ENCODE measurements around the gene RAI14. TPM values are rescaled to one million over a fixed set of nuclear protein-coding genes. Genes with fewer than 3 reads are reported as not detected.
"Not testable (repeated sequence)": the region's sequence is repeated elsewhere in the genome, so short reads cannot be mapped to it uniquely, and the experiment has no call there.

RAI14 gene
- total RNA-seq, 1 donor from 2014 or later: 11.5 TPM

- H3K36me3 ChIP-seq (ENCODE audit: control insufficient read depth in 3 of 3, insufficient read depth in 3 of 3, low read length in 3 of 3): no peaks in the 10 kb centered on the region
Measured at GRCh38 chr5:34719029-34719428, 62.9 kb downstream of the RAI14 start.

GRCh38 chr5:34721327-34721726 is 65.2 kb downstream of the RAI14 start:
- no peak overlapping the region for H3K9ac ChIP-seq (ENCODE audit: low read depth in 1 of 3, low read length in 3 of 3)
- no peaks in the 10 kb centered on the region for H3K9me3 ChIP-seq (ENCODE audit: control insufficient read depth in 3 of 3, low read length in 3 of 3)
- H3K4me3 ChIP-seq (ENCODE audit: low read length in 3 of 3): no peak overlapping the region
- H3K27ac ChIP-seq (ENCODE audit: low read depth, low read length): no peak overlapping the region
- no peaks in the 10 kb centered on the region for H3K27me3 ChIP-seq (ENCODE audit: control insufficient read depth in 3 of 3, insufficient read depth in 3 of 3, low read length in 3 of 3)
- H3K36me3 ChIP-seq (ENCODE audit: control insufficient read depth in 3 of 3, insufficient read depth in 3 of 3, low read length in 3 of 3): no peaks in the 10 kb centered on the region
- peaks cover 0 to 7% (median 0%) of the 10 kb centered on the region in 3 donors for H3K4me1 ChIP-seq (ENCODE audit: control insufficient read depth in 3 of 3, insufficient read depth in 3 of 3, low read length in 3 of 3)

More at GRCh38 chr5:34719029-34719428, 62.9 kb downstream of the RAI14 start:
- Histone ChIP-seq H3K4me1 (ENCODE audit: control insufficient read depth in 3 of 3, insufficient read depth in 3 of 3, low read length in 3 of 3) (peaks cover 0 to 7% (median 0%) of the 10 kb centered on the region in 3 donors), H3K9ac (ENCODE audit: low read depth in 1 of 3, low read length in 3 of 3) (no peak overlapping the region), H3K27me3 (ENCODE audit: control insufficient read depth in 3 of 3, insufficient read depth in 3 of 3, low read length in 3 of 3) (no peaks in the 10 kb centered on the region), H3K4me3 (ENCODE audit: low read length in 3 of 3) (no peak overlapping the region), H3K27ac (ENCODE audit: low read depth, low read length) (no peak overlapping the region), H3K9me3 (ENCODE audit: control insufficient read depth in 3 of 3, low read length in 3 of 3) (no peaks in the 10 kb centered on the region)

GRCh38 chr5:34722183-34722582 is 66.1 kb downstream of the RAI14 start:
- H3K27me3 ChIP-seq (ENCODE audit: control insufficient read depth in 3 of 3, insufficient read depth in 3 of 3, low read length in 3 of 3): no peaks in the 10 kb centered on the region

GRCh38 chr5:34724741-34725140 is 68.6 kb downstream of the RAI14 start:
- no peak overlapping the region for H3K27ac ChIP-seq (ENCODE audit: low read depth, low read length)
- H3K9me3 ChIP-seq (ENCODE audit: control insufficient read depth in 3 of 3, low read length in 3 of 3): no peaks in the 10 kb centered on the region
- H3K4me3 ChIP-seq (ENCODE audit: low read length in 3 of 3): no peak overlapping the region
- H3K36me3 ChIP-seq (ENCODE audit: control insufficient read depth in 3 of 3, insufficient read depth in 3 of 3, low read length in 3 of 3): no peaks in the 10 kb centered on the region
- no peaks in the 10 kb centered on the region for H3K27me3 ChIP-seq (ENCODE audit: control insufficient read depth in 3 of 3, insufficient read depth in 3 of 3, low read length in 3 of 3)
- no peaks in the 10 kb centered on the region for H3K4me1 ChIP-seq (ENCODE audit: control insufficient read depth in 3 of 3, insufficient read depth in 3 of 3, low read length in 3 of 3)
- H3K9ac ChIP-seq (ENCODE audit: low read depth in 1 of 3, low read length in 3 of 3): no peak overlapping the region

More at GRCh38 chr5:34722183-34722582, 66.1 kb downstream of the RAI14 start:
- H3K27ac ChIP-seq (ENCODE audit: low read depth, low read length): no peak overlapping the region
- H3K9ac ChIP-seq (ENCODE audit: low read depth in 1 of 3, low read length in 3 of 3): no peak overlapping the region
- H3K9me3 ChIP-seq (ENCODE audit: control insufficient read depth in 3 of 3, low read length in 3 of 3): no peaks in the 10 kb centered on the region
- no peak overlapping the region for H3K4me3 ChIP-seq (ENCODE audit: low read length in 3 of 3)
- H3K4me1 ChIP-seq (ENCODE audit: control insufficient read depth in 3 of 3, insufficient read depth in 3 of 3, low read length in 3 of 3): peaks cover 0 to 7% (median 0%) of the 10 kb centered on the region in 3 donors
- H3K36me3 ChIP-seq (ENCODE audit: control insufficient read depth in 3 of 3, insufficient read depth in 3 of 3, low read length in 3 of 3): no peaks in the 10 kb centered on the region

- H3K36me3 ChIP-seq (ENCODE audit: control insufficient read depth in 3 of 3, insufficient read depth in 3 of 3, low read length in 3 of 3); H3K27ac ChIP-seq (ENCODE audit: low read depth, low read length); H3K9ac ChIP-seq (ENCODE audit: low read depth in 1 of 3, low read length in 3 of 3); H3K9me3 ChIP-seq (ENCODE audit: control insufficient read depth in 3 of 3, low read length in 3 of 3); H3K4me1 ChIP-seq (ENCODE audit: control insufficient read depth in 3 of 3, insufficient read depth in 3 of 3, low read length in 3 of 3); H3K27me3 ChIP-seq (ENCODE audit: control insufficient read depth in 3 of 3, insufficient read depth in 3 of 3, low read length in 3 of 3); H3K4me3 ChIP-seq (ENCODE audit: low read length in 3 of 3): not testable (repeated sequence)
Measured at GRCh38 chr5:34727166-34727749, 71.1 kb downstream of the RAI14 start.

- Histone ChIP-seq H3K27me3 (ENCODE audit: control insufficient read depth in 3 of 3, insufficient read depth in 3 of 3, low read length in 3 of 3) (no peaks in the 10 kb centered on the region), H3K36me3 (ENCODE audit: control insufficient read depth in 3 of 3, insufficient read depth in 3 of 3, low read length in 3 of 3) (no peaks in the 10 kb centered on the region), H3K9me3 (ENCODE audit: control insufficient read depth in 3 of 3, low read length in 3 of 3) (no peaks in the 10 kb centered on the region), H3K4me3 (ENCODE audit: low read length in 3 of 3) (no peak overlapping the region), H3K9ac (ENCODE audit: low read depth in 1 of 3, low read length in 3 of 3) (no peak overlapping the region), H3K4me1 (ENCODE audit: control insufficient read depth in 3 of 3, insufficient read depth in 3 of 3, low read length in 3 of 3) (no peaks in the 10 kb centered on the region), H3K27ac (ENCODE audit: low read depth, low read length) (no peak overlapping the region)
Measured at GRCh38 chr5:34728236-34728635, 72.1 kb downstream of the RAI14 start.

- H3K27ac ChIP-seq (ENCODE audit: low read depth, low read length): no peak overlapping the region
- H3K36me3 ChIP-seq (ENCODE audit: control insufficient read depth in 3 of 3, insufficient read depth in 3 of 3, low read length in 3 of 3): no peaks in the 10 kb centered on the region
- no peaks in the 10 kb centered on the region for H3K9me3 ChIP-seq (ENCODE audit: control insufficient read depth in 3 of 3, low read length in 3 of 3)
- no peaks in the 10 kb centered on the region for H3K27me3 ChIP-seq (ENCODE audit: control insufficient read depth in 3 of 3, insufficient read depth in 3 of 3, low read length in 3 of 3)
- H3K9ac ChIP-seq (ENCODE audit: low read depth in 1 of 3, low read length in 3 of 3): no peak overlapping the region
- no peak overlapping the region for H3K4me3 ChIP-seq (ENCODE audit: low read length in 3 of 3)
- H3K4me1 ChIP-seq (ENCODE audit: control insufficient read depth in 3 of 3, insufficient read depth in 3 of 3, low read length in 3 of 3): no peaks in the 10 kb centered on the region
Measured at GRCh38 chr5:34731435-34732232, 75.5 kb downstream of the RAI14 start.

- Histone ChIP-seq H3K27ac (ENCODE audit: low read depth, low read length) (no peak overlapping the region), H3K9me3 (ENCODE audit: control insufficient read depth in 3 of 3, low read length in 3 of 3) (no peaks in the 10 kb centered on the region), H3K4me3 (ENCODE audit: low read length in 3 of 3) (no peak overlapping the region), H3K4me1 (ENCODE audit: control insufficient read depth in 3 of 3, insufficient read depth in 3 of 3, low read length in 3 of 3) (no peaks in the 10 kb centered on the region), H3K9ac (ENCODE audit: low read depth in 1 of 3, low read length in 3 of 3) (no peak overlapping the region), H3K36me3 (ENCODE audit: control insufficient read depth in 3 of 3, insufficient read depth in 3 of 3, low read length in 3 of 3) (no peaks in the 10 kb centered on the region), H3K27me3 (ENCODE audit: control insufficient read depth in 3 of 3, insufficient read depth in 3 of 3, low read length in 3 of 3) (no peaks in the 10 kb centered on the region)
Measured at GRCh38 chr5:34734326-34734725, 78.2 kb downstream of the RAI14 start.

GRCh38 chr5:34735491-34736426 is 79.6 kb downstream of the RAI14 start:
- no peak overlapping the region for H3K9ac ChIP-seq (ENCODE audit: low read depth in 1 of 3, low read length in 3 of 3)
- no peaks in the 10 kb centered on the region for H3K36me3 ChIP-seq (ENCODE audit: control insufficient read depth in 3 of 3, insufficient read depth in 3 of 3, low read length in 3 of 3)

More at GRCh38 chr5:34735491-34736426, 79.6 kb downstream of the RAI14 start:
- Histone ChIP-seq H3K4me3 (ENCODE audit: low read length in 3 of 3) (no peak overlapping the region), H3K4me1 (ENCODE audit: control insufficient read depth in 3 of 3, insufficient read depth in 3 of 3, low read length in 3 of 3) (no peaks in the 10 kb centered on the region), H3K9me3 (ENCODE audit: control insufficient read depth in 3 of 3, low read length in 3 of 3) (no peaks in the 10 kb centered on the region), H3K27ac (ENCODE audit: low read depth, low read length) (no peak overlapping the region), H3K27me3 (ENCODE audit: control insufficient read depth in 3 of 3, insufficient read depth in 3 of 3, low read length in 3 of 3) (no peaks in the 10 kb centered on the region)
